Heart left ventricle (tissue), 16 donors: ENCODE results near the gene LRRC55. TPM values are rescaled to one million over a fixed set of nuclear protein-coding genes. Genes with fewer than 3 reads are reported as not detected.

ENCODE experiments used
- ATAC-seq, 4 donors: fragments of 200-7000 bp; cut with Tn5 transposase; one replicate each; pipeline ENCODE4 v1.9.1; 2020 to 2022; ENCODE audit warnings: moderate library complexity in 4 of 4, mild to moderate bottlenecking in 3 of 4, moderate number of reproducible peaks in 1 of 4
- DNase-seq, 5 donors: peaks; one replicate each; pipeline ENCODE4 v3.0.0-alpha.2; 2020
- H3K27ac ChIP-seq, 12 donors: fragments of 200-600 bp; sonication (generic) in 4 of 12; one replicate each; pipeline versions ENCODE4 v1.5.0 to v1.8.0; 2016 to 2022; ENCODE audit warnings: mild to moderate bottlenecking in 2 of 12
- H3K27me3 ChIP-seq, 9 donors: fragments of 200-600 bp; sonication (generic) in 2 of 9; one replicate each; pipeline versions ENCODE4 v1.5.1 to v1.8.0; 2016 to 2022; ENCODE audit warnings: mild to moderate bottlenecking in 3 of 9
- H3K36me3 ChIP-seq, 9 donors: fragments of 200-600 bp; sonication (generic) in 2 of 9; one replicate each; pipeline versions ENCODE4 v1.5.0 to v1.8.0; 2018 to 2022; ENCODE audit warnings: mild to moderate bottlenecking in 2 of 9
- H3K4me1 ChIP-seq, 12 donors: fragments of 200-600 bp; sonication (generic) in 4 of 12; one replicate each; pipeline versions ENCODE4 v1.5.0 to v1.8.0; 2016 to 2022; ENCODE audit warnings: mild to moderate bottlenecking in 3 of 12
- H3K4me3 ChIP-seq, 12 donors: fragments of 200-600 bp; sonication (generic) in 4 of 12; one replicate each; pipeline versions ENCODE4 v1.5.0 to v1.8.0; 2017 to 2022; ENCODE audit warnings: mild to moderate bottlenecking in 9 of 12, moderate library complexity in 4 of 12
- H3K9me3 ChIP-seq, 12 donors: fragments of 200-600 bp; sonication (generic) in 4 of 12; one replicate each; pipeline versions ENCODE4 v1.5.0 to v1.8.0; 2016 to 2022; ENCODE audit warnings: mild to moderate bottlenecking in 1 of 12
- CTCF ChIP-seq, 12 donors: fragments of 200-600 bp; sonication (generic) in 4 of 12; IDR thresholded peaks; one replicate each; pipeline versions ENCODE4 v1.5.0 to v1.8.0; 2018 to 2022; ENCODE audit warnings: antibody characterized with exemption in 12 of 12, mild to moderate bottlenecking in 5 of 12
- POLR2A ChIP-seq, 2 donors: fragments of 450-650 bp; IDR thresholded peaks; one replicate each; pipeline ENCODE4 v1.6.1; 2017; ENCODE audit warnings: antibody characterized with exemption in 2 of 2, mild to moderate bottlenecking in 2 of 2, moderate library complexity in 2 of 2
- WGBS, 4 donors: extraction: QIAGEN DNeasy Blood & Tissue Kit in 2 of 4; methylation state at CpG; one replicate each; pipeline versions ENCODE4 v1.1.5 to v1.1.7; 2013 to 2018; 5-methylcytosine and 5-hydroxymethylcytosine counted together
- intact Hi-C, 10 donors: fragments of 100-400 bp; cut with DNase I; formaldehyde crosslinking; loops; one replicate each; pipeline versions ENCODE4 v1.11.1 to v1.14.2; 2022
- polyA plus RNA-seq, 2 donors: library from polyadenylated mRNA; stranded (reverse); fragments of 200-250 nt; gene quantifications; one replicate each; pipeline ENCODE4 v1.2.3, GENCODE V29; 2013
- total RNA-seq, 9 donors: library from RNA; depleted of rRNA in 2 of 9; stranded (reverse); fragments of >200 nt in 2 of 9; fragmentation: NEBNext Ultra II Directional in 3 of 9; extraction: Animal tissue kit (Norgen Biotek cat#: 25700) in 3 of 9; gene quantifications; one replicate each; pipeline versions ENCODE4 v1.1.0 to v1.2.4, GENCODE V29; 2016 to 2023
- donor health status: ischemic (EF 13 %, LVEDD 7.1; RV severe dilation, severe dysfunction).
- donor health status: healthy with polysubstance abuse.
- donor health status: DM: no; HTN: yes; CAD: no.
- donor health status: DM: no; HTN: no; CAD: no.
- donor health status: ischemic (EF 25% LVEDD 6.9; RV normal size, moderate dysfunction).
- donor health status: ischemic (EF 25% LVEDD 5.7; RV mildly dilated, moderate dysfunction).
- donor health status: healthy.
- donor health status: DM: yes; HTN: yes; CAD: no.
- donor health status: ischemic (EF 35%, LVEDD 5.7; RV mildly dilated, moderate dysfunction).
- donor health status: nonischemic (EF 11% LVEDD 7.7; RV severe dilation, severe dysfunction).
- donor health status: DM: yes; HTN: yes; CAD: no.
- donor health status: PGD.
- donor health status: ischemic (EF 29% LVEDD 5.4; RV normal size, mild dysfunction).
- donor health status: nonischemic (EF 23%, LVEDD 6.1; RV moderate dilation, normal function).

Gene LRRC55
- total and polyA plus RNA-seq, 11 donors: 0.07 to 1.1 (median 0.26) TPM; not detected in 3

DNA sequence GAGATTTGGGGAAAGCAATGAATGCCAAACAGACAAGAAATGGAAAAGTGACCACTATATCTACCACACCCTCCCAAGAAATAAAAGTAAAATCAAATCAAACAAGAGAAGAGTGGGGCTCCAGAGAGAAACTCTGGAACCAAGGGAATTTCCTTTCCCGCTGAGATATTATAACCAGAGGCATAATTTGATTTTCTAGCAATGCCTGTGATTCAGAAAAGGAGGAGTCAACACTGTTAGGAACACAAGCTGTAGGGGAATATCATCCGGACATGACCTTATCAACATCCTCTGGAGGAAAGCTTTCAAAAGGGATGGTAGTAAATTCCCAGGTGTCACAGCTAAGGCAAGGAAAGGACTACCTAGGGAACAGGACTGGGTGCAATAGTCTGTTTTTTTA is 29.6 kb upstream of the LRRC55 start:
- TF ChIP-seq POLR2A (IDR thresholded peaks at IDR 0.05): no peak
- TF ChIP-seq CTCF (IDR thresholded peaks at IDR 0.05): no peak
- Histone ChIP-seq H3K36me3 (no peaks in the 10 kb centered on the region), H3K4me3 (no peak overlapping the region), H3K27ac (no peak overlapping the region), H3K27me3 (no peaks in the 10 kb centered on the region), H3K9me3 (no peaks in the 10 kb centered on the region), H3K4me1 (peaks cover 0 to 11% (median 0%) of the 10 kb centered on the region in 12 donors)
- intact Hi-C loops: loop anchor here in 1 of 10 donors (5.0 kb wide), 1 partner anchor 50 kb away; no protein-coding TSS in a partner anchor
- ATAC-seq (no peak), DNase-seq (no peak)
- WGBS, 4 donors: 46 to 58% (median 53%) methylated on average over 2 of the region's 2 CpGs

GRCh38 chr11:57153448-57153847 is 28.3 kb upstream of the LRRC55 start:
- H3K4me1 ChIP-seq: peaks cover 0 to 11% (median 0%) of the 10 kb centered on the region in 12 donors
- no peaks in the 10 kb centered on the region for H3K9me3 ChIP-seq
- no peaks in the 10 kb centered on the region for H3K36me3 ChIP-seq
- H3K27me3 ChIP-seq: no peaks in the 10 kb centered on the region
- no peak overlapping the region for H3K4me3 ChIP-seq
- no peak overlapping the region for H3K27ac ChIP-seq
- intact Hi-C loops: loop anchor here in 1 of 10 donors (5.0 kb wide), 1 partner anchor 49 kb away; no protein-coding TSS in a partner anchor
- TF ChIP-seq CTCF (IDR thresholded peaks at IDR 0.05) (no peak), POLR2A (IDR thresholded peaks at IDR 0.05) (no peak)
- no peak for ATAC-seq
- no peak for DNase-seq

DNA sequence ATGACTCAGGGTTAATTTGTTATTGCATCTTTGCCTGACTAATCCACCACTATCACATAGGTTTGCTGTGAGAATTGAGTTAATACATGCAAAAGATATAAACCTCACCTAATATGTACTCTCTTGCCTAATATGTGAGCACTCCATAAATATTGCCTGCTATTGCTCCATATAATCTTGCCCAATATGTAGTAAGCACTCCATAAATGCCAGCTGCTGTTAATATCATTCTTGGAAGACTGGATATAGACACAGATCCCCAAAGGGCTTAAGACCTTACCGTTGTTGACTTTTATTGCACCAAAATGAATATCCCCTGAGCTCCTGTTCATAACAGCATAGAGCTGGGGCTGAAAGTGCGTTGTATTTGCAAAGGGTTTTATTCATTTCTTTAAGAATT is 27.0 kb upstream of the LRRC55 start:
- DNase-seq: no peak
- TF ChIP-seq CTCF (IDR thresholded peaks at IDR 0.05): no peak
- TF ChIP-seq POLR2A (IDR thresholded peaks at IDR 0.05): no peak
- Histone ChIP-seq H3K4me3 (no peak overlapping the region), H3K4me1 (peaks cover 0 to 11% (median 0%) of the 10 kb centered on the region in 12 donors), H3K27ac (no peak overlapping the region), H3K36me3 (no peaks in the 10 kb centered on the region), H3K27me3 (no peaks in the 10 kb centered on the region), H3K9me3 (no peaks in the 10 kb centered on the region)
- 90 to 94% (median 91%) methylated on average over 2 of the region's 2 CpGs for WGBS, 4 donors
- intact Hi-C loops: loop anchor here in 1 of 10 donors (5.0 kb wide), 1 partner anchor 48 kb away; no protein-coding TSS in a partner anchor
- ATAC-seq: no peak

- ATAC-seq: no peak
- Histone ChIP-seq H3K9me3 (no peaks in the 10 kb centered on the region), H3K4me1 (peaks cover 0 to 9% (median 0%) of the 10 kb centered on the region in 12 donors), H3K27me3 (no peaks in the 10 kb centered on the region), H3K4me3 (no peak overlapping the region), H3K27ac (no peak overlapping the region), H3K36me3 (no peaks in the 10 kb centered on the region)
- DNase-seq: no peak
- no peak for TF ChIP-seq CTCF (IDR thresholded peaks at IDR 0.05)
- no peak for TF ChIP-seq POLR2A (IDR thresholded peaks at IDR 0.05)
- intact Hi-C loops: no loop called here
- 87 to 94% (median 92%) methylated on average over 1 of the region's 1 CpG for WGBS, 4 donors
Observed at GRCh38 chr11:57155400-57155799, 26.4 kb upstream of the LRRC55 start.
